ENCODE data around the gene FAM229A. TPM values are rescaled to one million over a fixed set of nuclear protein-coding genes. Genes with fewer than 3 reads are reported as not detected.
A peak's percentile ranks its signal among the peaks of the same experiment; 100 is the strongest.

FAM229A gene
- total RNA-seq, 5 donors from 2014 or later (not counting 1 experiment from before 2014, with no cell fraction given) = 27.0 to 43.0 (median 32.0) TPM

- no peaks in the 10 kb centered on the region for H3K9me3 ChIP-seq
Measured at GRCh38 chr1:32394141-32394889, 32.0 kb upstream of the FAM229A start, which contains the start of gene BSDC1. Gene BSDC1 (minus strand): TSS chr1:32394441. CDS start chr1:32394414, 27 bp downstream.

GRCh38 chr1:32393832-32394140 lies 31.5 kb upstream of the FAM229A start:
- 4% methylated on average over 15 of the region's 15 CpGs for WGBS (ENCODE audit: insufficient coverage)
- Mint-ChIP-seq H3K27ac (peak overlapping the region; percentile 98 to 99), H3K9me3 (no peaks in the 10 kb centered on the region), H3K36me3 (peaks cover 3% of the 10 kb centered on the region), H3K27me3 (no peaks in the 10 kb centered on the region), H3K4me3 (peak overlapping the region; percentile 92 to 99 (median 98)), H3K4me1 (peaks cover 29 to 31% (median 30%) of the 10 kb centered on the region in 3 donors)
- Histone ChIP-seq H3K27ac (ENCODE audit: low read length) (peak overlapping the region; percentile 80), H3K36me3 (ENCODE audit: control insufficient read depth in 2 of 2, extremely low read depth in 1 of 2, insufficient read depth in 1 of 2, low read length in 1 of 2) (peaks cover 0 to 25% of the 10 kb centered on the region in 2 donors), H3K4me1 (ENCODE audit: control insufficient read depth in 1 of 2, extremely low read depth in 1 of 2, insufficient read depth in 2 of 2, low read length in 2 of 2) (peaks cover 14 to 39% of the 10 kb centered on the region in 2 experiments), H3K27me3 (replicated peaks in 1 of 2; ENCODE audit: control insufficient read depth in 2 of 2, extremely low read depth in 1 of 2, insufficient read depth in 2 of 2, low read length in 1 of 2) (no peaks in the 10 kb centered on the region), H3K9me3 (no peaks in the 10 kb centered on the region), H3K4me3 (ENCODE audit: control insufficient read depth in 1 of 2, extremely low read depth in 1 of 2, low read length in 1 of 2) (peak overlapping the region; percentile 78 to 98)
- DNase-seq (peak in 13 of 35 experiments; percentile 3 to 47 (median 26)), ATAC-seq (replicated peaks in 1 of 4) (peak; percentile 7 to 14 (median 11))
- ChIA-PET POLR2A (interaction anchor here (0.5 to 1.6 kb wide), 13 partner anchors 9 to 455 kb away, joined by 3 to 9 read pairs (median 3); partner anchors contain the start of genes HDAC1 (in 1 of the 2), KPNA6 (in 1 of the 2), MARCKSL1 (in 1 of the 2) and PTP4A2 (in 1 of the 2)), CTCF (interaction anchor here in 1 of 2 donors (0.5 to 1.8 kb wide), 7 partner anchors 9 to 321 kb away, joined by 4 to 7 read pairs (median 6); partner anchors contain the start of genes HDAC1 and TMEM39B)

More at GRCh38 chr1:32394141-32394889, 32.0 kb upstream of the FAM229A start, which contains the start of gene BSDC1:
- Histone ChIP-seq H3K27me3 (replicated peaks in 1 of 2; ENCODE audit: control insufficient read depth in 2 of 2, extremely low read depth in 1 of 2, insufficient read depth in 2 of 2, low read length in 1 of 2) (no peaks in the 10 kb centered on the region), H3K4me1 (ENCODE audit: control insufficient read depth in 1 of 2, extremely low read depth in 1 of 2, insufficient read depth in 2 of 2, low read length in 2 of 2) (peaks cover 14 to 38% of the 10 kb centered on the region in 2 experiments), H3K36me3 (ENCODE audit: control insufficient read depth in 2 of 2, extremely low read depth in 1 of 2, insufficient read depth in 1 of 2, low read length in 1 of 2) (peaks cover 0 to 22% of the 10 kb centered on the region in 2 donors), H3K4me3 (ENCODE audit: control insufficient read depth in 1 of 2, extremely low read depth in 1 of 2, low read length in 1 of 2) (peak within 1 kb of the TSS; percentile 78 to 98), H3K27ac (ENCODE audit: low read length) (peak within 1 kb of the TSS; percentile 88)
- Mint-ChIP-seq H3K9me3 (no peaks in the 10 kb centered on the region), H3K4me3 (peak within 1 kb of the TSS; percentile 92 to 99 (median 98)), H3K36me3 (peaks cover 3% of the 10 kb centered on the region), H3K27ac (peak within 1 kb of the TSS; percentile 98 to 99), H3K27me3 (no peaks in the 10 kb centered on the region), H3K4me1 (peaks cover 29 to 31% (median 30%) of the 10 kb centered on the region in 3 donors)
- DNase-seq (peak; percentile 94 to 99 (median 97)), ATAC-seq (replicated peaks in 1 of 4) (peak; percentile 96 to 100 (median 99))
- ChIA-PET POLR2A (interaction anchor here (0.5 to 1.6 kb wide), 22 partner anchors 9 to 456 kb away, joined by 3 to 10 read pairs (median 3); partner anchors contain the start of genes KPNA6 (in 2 of the 2), MARCKSL1 (in 2 of the 2), HDAC1 (in 1 of the 2) and PTP4A2 (in 1 of the 2)), CTCF (interaction anchor here in 1 of 2 donors (0.5 to 1.8 kb wide), 12 partner anchors 9 to 321 kb away, joined by 3 to 7 read pairs (median 5); partner anchors contain the start of genes HDAC1, MARCKSL1 and TMEM39B)
- WGBS (ENCODE audit: insufficient coverage) = under 1% methylated on average over 44 of the region's 48 CpGs

- Histone ChIP-seq H3K4me3 (ENCODE audit: control insufficient read depth in 1 of 2, extremely low read depth in 1 of 2, low read length in 1 of 2) (peak overlapping the region in 1 of 2 donors; percentile 78), H3K9me3 (no peaks in the 10 kb centered on the region), H3K4me1 (ENCODE audit: control insufficient read depth in 1 of 2, extremely low read depth in 1 of 2, insufficient read depth in 2 of 2, low read length in 2 of 2) (peaks cover 14 to 39% of the 10 kb centered on the region in 2 experiments), H3K27ac (ENCODE audit: low read length) (peak overlapping the region; percentile 80), H3K36me3 (ENCODE audit: control insufficient read depth in 2 of 2, extremely low read depth in 1 of 2, insufficient read depth in 1 of 2, low read length in 1 of 2) (peaks cover 0 to 32% of the 10 kb centered on the region in 2 donors), H3K27me3 (replicated peaks in 1 of 2; ENCODE audit: control insufficient read depth in 2 of 2, extremely low read depth in 1 of 2, insufficient read depth in 2 of 2, low read length in 1 of 2) (no peaks in the 10 kb centered on the region)
- Mint-ChIP-seq H3K4me1 (peaks cover 29 to 31% (median 30%) of the 10 kb centered on the region in 3 donors), H3K9me3 (no peaks in the 10 kb centered on the region), H3K27me3 (no peaks in the 10 kb centered on the region), H3K4me3 (peak overlapping the region; percentile 92 to 99 (median 98)), H3K27ac (peak overlapping the region; percentile 98 to 99), H3K36me3 (peaks cover 3% of the 10 kb centered on the region)
- ChIA-PET CTCF (interaction anchor here in 1 of 2 donors (1.8 kb wide), 1 partner anchor 10 kb away, joined by 4 read pairs; no protein-coding TSS in a partner anchor), POLR2A (interaction anchor here in 1 of 2 donors (1.0 to 1.6 kb wide), 3 partner anchors 101 to 308 kb away, joined by 3 to 6 read pairs (median 6); partner anchors contain the start of genes HDAC1 and KPNA6)
- 75% methylated on average over 1 of the region's 1 CpG for WGBS (ENCODE audit: insufficient coverage)
- DNase-seq (no peak), ATAC-seq (replicated peaks in 1 of 4) (no peak)
Measured at GRCh38 chr1:32393136-32393535, 30.9 kb upstream of the FAM229A start.

- CTCF ChIA-PET = interaction anchor here in 1 of 2 donors (0.7 kb wide), 1 partner anchor 176 kb away, joined by 3 read pairs; no protein-coding TSS in a partner anchor
- no peak overlapping the region for H3K27ac ChIP-seq (ENCODE audit: low read length)
- no peaks in the 10 kb centered on the region for H3K27me3 Mint-ChIP-seq
- H3K27ac Mint-ChIP-seq = no peak overlapping the region
- DNase-seq = no peak
- WGBS (ENCODE audit: insufficient coverage) = 71% methylated on average over 1 of the region's 3 CpGs
- H3K4me3 Mint-ChIP-seq = peak overlapping the region; percentile 92 to 99 (median 98)
- no peak overlapping the region for H3K4me3 ChIP-seq (ENCODE audit: control insufficient read depth in 1 of 2, extremely low read depth in 1 of 2, low read length in 1 of 2)
- no peaks in the 10 kb centered on the region for H3K9me3 Mint-ChIP-seq
- H3K27me3 ChIP-seq (replicated peaks in 1 of 2; ENCODE audit: control insufficient read depth in 2 of 2, extremely low read depth in 1 of 2, insufficient read depth in 2 of 2, low read length in 1 of 2) = no peaks in the 10 kb centered on the region
- POLR2A ChIA-PET = interaction anchor here in 1 of 2 donors (0.6 kb wide), 1 partner anchor 1638 kb away, joined by 3 read pairs; no protein-coding TSS in a partner anchor
- H3K36me3 ChIP-seq (ENCODE audit: control insufficient read depth in 2 of 2, extremely low read depth in 1 of 2, insufficient read depth in 1 of 2, low read length in 1 of 2) = peaks cover 0 to 34% of the 10 kb centered on the region in 2 donors
- H3K9me3 ChIP-seq = no peaks in the 10 kb centered on the region
- peaks cover 14 to 39% of the 10 kb centered on the region in 2 experiments for H3K4me1 ChIP-seq (ENCODE audit: control insufficient read depth in 1 of 2, extremely low read depth in 1 of 2, insufficient read depth in 2 of 2, low read length in 2 of 2)
- peaks cover 29 to 38% (median 34%) of the 10 kb centered on the region in 3 donors for H3K4me1 Mint-ChIP-seq
- ATAC-seq (replicated peaks in 1 of 4) = no peak
- H3K36me3 Mint-ChIP-seq = peaks cover 3% of the 10 kb centered on the region
Measured at GRCh38 chr1:32392325-32392724, 30.0 kb upstream of the FAM229A start.

GRCh38 chr1:32390904-32391870 lies 28.9 kb upstream of the FAM229A start:
- Mint-ChIP-seq H3K27me3 (no peaks in the 10 kb centered on the region), H3K4me3 (no peak overlapping the region), H3K4me1 (peaks cover 35 to 49% (median 42%) of the 10 kb centered on the region in 3 donors), H3K36me3 (peaks cover 12% of the 10 kb centered on the region), H3K27ac (no peak overlapping the region), H3K9me3 (no peaks in the 10 kb centered on the region)
- ChIA-PET CTCF (no interaction called here), POLR2A (no interaction called here)
- WGBS (ENCODE audit: insufficient coverage) = 78% methylated on average over 5 of the region's 8 CpGs
- H3K9me3 ChIP-seq = no peaks in the 10 kb centered on the region
- H3K4me1 ChIP-seq (ENCODE audit: control insufficient read depth in 1 of 2, extremely low read depth in 1 of 2, insufficient read depth in 2 of 2, low read length in 2 of 2) = peaks cover 14 to 43% of the 10 kb centered on the region in 2 experiments
- DNase-seq = no peak
- H3K4me3 ChIP-seq (ENCODE audit: control insufficient read depth in 1 of 2, extremely low read depth in 1 of 2, low read length in 1 of 2) = no peak overlapping the region
- H3K36me3 ChIP-seq (ENCODE audit: control insufficient read depth in 2 of 2, extremely low read depth in 1 of 2, insufficient read depth in 1 of 2, low read length in 1 of 2) = peaks cover 0 to 42% of the 10 kb centered on the region in 2 donors
- H3K27ac ChIP-seq (ENCODE audit: low read length) = no peak overlapping the region
- ATAC-seq (replicated peaks in 1 of 4) = no peak
- no peaks in the 10 kb centered on the region for H3K27me3 ChIP-seq (replicated peaks in 1 of 2; ENCODE audit: control insufficient read depth in 2 of 2, extremely low read depth in 1 of 2, insufficient read depth in 2 of 2, low read length in 1 of 2)

All from T-cell (primary cell).